ENCODE results near the gene ASCC3. TPM values are rescaled to one million over a fixed set of nuclear protein-coding genes. Genes with fewer than 3 reads are reported as not detected.

ASCC3 gene
- total RNA-seq, 4 donors from 2014 or later: 15.7 to 39.9 (median 29.3) TPM

DNA sequence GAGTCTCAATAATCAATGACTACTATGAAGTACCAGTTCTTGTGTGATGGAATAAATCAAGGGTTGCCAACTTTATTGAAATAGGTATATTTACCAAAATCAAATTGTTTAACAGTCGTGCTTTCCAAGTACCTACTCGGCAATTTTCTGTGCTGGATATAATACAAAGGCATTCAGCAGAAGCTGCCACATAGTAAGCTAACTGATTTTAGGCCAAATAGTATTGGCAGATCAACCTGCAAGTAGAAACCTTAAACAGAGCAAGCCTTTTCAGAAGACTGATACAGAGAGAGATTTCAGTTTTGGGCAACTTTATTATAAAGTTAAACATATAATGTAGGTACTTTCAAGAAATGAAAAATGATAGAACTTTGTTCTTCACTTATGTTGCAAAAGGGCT is 174.6 kb downstream of the ASCC3 start:
- Histone ChIP-seq H3K36me3 (no peaks in the 10 kb centered on the region), H3K27me3 (no peaks in the 10 kb centered on the region), H3K4me3 (no peak overlapping the region), H3K4me1 (no peaks in the 10 kb centered on the region), H3K27ac (no peak overlapping the region), H3K9me3 (no peaks in the 10 kb centered on the region)
- TF ChIP-seq POLR2A (IDR thresholded peaks at IDR 0.05) (no peak), EP300 (IDR thresholded peaks at IDR 0.05; ENCODE audit: low read depth) (no peak), POLR2AphosphoS5 (IDR thresholded peaks at IDR 0.05) (no peak)
- TF ChIP-seq, protein P1, sequence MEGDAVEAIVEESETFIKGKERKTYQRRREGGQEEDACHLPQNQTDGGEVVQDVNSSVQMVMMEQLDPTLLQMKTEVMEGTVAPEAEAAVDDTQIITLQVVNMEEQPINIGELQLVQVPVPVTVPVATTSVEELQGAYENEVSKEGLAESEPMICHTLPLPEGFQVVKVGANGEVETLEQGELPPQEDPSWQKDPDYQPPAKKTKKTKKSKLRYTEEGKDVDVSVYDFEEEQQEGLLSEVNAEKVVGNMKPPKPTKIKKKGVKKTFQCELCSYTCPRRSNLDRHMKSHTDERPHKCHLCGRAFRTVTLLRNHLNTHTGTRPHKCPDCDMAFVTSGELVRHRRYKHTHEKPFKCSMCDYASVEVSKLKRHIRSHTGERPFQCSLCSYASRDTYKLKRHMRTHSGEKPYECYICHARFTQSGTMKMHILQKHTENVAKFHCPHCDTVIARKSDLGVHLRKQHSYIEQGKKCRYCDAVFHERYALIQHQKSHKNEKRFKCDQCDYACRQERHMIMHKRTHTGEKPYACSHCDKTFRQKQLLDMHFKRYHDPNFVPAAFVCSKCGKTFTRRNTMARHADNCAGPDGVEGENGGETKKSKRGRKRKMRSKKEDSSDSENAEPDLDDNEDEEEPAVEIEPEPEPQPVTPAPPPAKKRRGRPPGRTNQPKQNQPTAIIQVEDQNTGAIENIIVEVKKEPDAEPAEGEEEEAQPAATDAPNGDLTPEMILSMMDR (IDR thresholded peaks at IDR 0.05): no peak
- intact Hi-C loops (cut with DNase I; ENCODE audit: low total_unique reads): no loop called here
- DNase-seq: no peak
- in situ Hi-C loops (cut with MboI; ENCODE audit: low pct_ligation_motif_present in 1 of 4, low pct_unique_long_range_greater_than_20kb in 1 of 4, low sequenced_read_pairs in 3 of 4): no loop called here
- 92 to 100% methylated on average over 2 of the region's 2 CpGs for WGBS, 2 donors (ENCODE audit: low coverage in 1 of 2)

DNA sequence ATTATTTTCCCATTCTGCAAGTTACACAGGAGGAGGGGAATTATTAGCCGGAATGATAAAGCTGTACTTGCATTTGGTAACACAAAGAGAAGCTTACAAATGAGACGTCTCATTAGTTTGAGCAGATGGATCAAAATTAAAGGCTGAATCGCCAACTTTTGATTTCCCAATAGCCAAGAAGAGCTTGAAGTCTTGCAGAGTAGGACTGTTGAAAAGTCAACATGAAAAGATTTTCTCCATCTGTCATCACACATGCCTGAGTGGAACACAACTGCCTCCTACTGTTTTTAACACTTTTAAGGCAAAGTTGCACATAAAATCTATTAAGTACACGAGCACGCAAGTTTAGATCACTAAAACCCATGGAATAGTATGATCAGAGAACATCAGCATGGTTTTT is 176.2 kb downstream of the ASCC3 start:
- no peaks in the 10 kb centered on the region for H3K36me3 ChIP-seq
- no peak overlapping the region for H3K4me3 ChIP-seq
- H3K27ac ChIP-seq: no peak overlapping the region
- WGBS, 2 donors (ENCODE audit: low coverage in 1 of 2): 97 to 100% methylated on average over 2 to 5 of the region's 5 CpGs
- H3K4me1 ChIP-seq: no peaks in the 10 kb centered on the region
- DNase-seq: no peak
- in situ Hi-C loops (cut with MboI; ENCODE audit: low pct_ligation_motif_present in 1 of 4, low pct_unique_long_range_greater_than_20kb in 1 of 4, low sequenced_read_pairs in 3 of 4) (no loop called here), intact Hi-C loops (cut with DNase I; ENCODE audit: low total_unique reads) (no loop called here)
- H3K27me3 ChIP-seq: no peaks in the 10 kb centered on the region
- TF ChIP-seq, protein P1 (IDR thresholded peaks at IDR 0.05): no peak
- TF ChIP-seq POLR2AphosphoS5 (IDR thresholded peaks at IDR 0.05) (no peak), EP300 (IDR thresholded peaks at IDR 0.05; ENCODE audit: low read depth) (no peak), POLR2A (IDR thresholded peaks at IDR 0.05) (no peak)
- no peaks in the 10 kb centered on the region for H3K9me3 ChIP-seq

DNA sequence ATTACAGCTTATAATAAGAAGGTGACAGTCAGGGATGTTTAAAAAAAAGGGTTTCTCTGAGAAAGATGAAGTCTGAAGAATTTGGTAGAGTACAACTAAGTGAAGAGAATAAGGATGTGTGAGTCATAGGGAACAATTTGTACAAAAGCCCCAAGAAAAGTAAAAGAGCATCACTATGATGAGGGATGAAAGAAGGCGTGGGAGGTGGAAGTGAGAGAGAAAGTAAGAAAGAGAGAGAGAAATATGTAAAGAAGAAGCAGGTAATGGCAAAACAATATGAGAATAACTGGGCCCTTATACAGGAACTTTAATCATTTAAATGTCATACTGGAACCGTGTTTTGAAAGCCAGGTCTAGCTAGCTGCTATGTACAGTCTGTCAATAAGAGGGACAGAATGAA is 179.4 kb downstream of the ASCC3 start:
- 83 to 86% methylated on average over 2 of the region's 2 CpGs for WGBS, 2 donors (ENCODE audit: low coverage in 1 of 2)
- Histone ChIP-seq H3K4me3 (no peak overlapping the region), H3K27ac (no peak overlapping the region), H3K4me1 (no peaks in the 10 kb centered on the region), H3K27me3 (no peaks in the 10 kb centered on the region), H3K36me3 (no peaks in the 10 kb centered on the region), H3K9me3 (no peaks in the 10 kb centered on the region)
- TF ChIP-seq POLR2AphosphoS5 (IDR thresholded peaks at IDR 0.05) (no peak), EP300 (IDR thresholded peaks at IDR 0.05; ENCODE audit: low read depth) (no peak), POLR2A (IDR thresholded peaks at IDR 0.05) (no peak)
- TF ChIP-seq, protein P1 (IDR thresholded peaks at IDR 0.05): no peak
- intact Hi-C loops (cut with DNase I; ENCODE audit: low total_unique reads): no loop called here
- no peak for DNase-seq
- in situ Hi-C loops (cut with MboI; ENCODE audit: low pct_ligation_motif_present in 1 of 4, low pct_unique_long_range_greater_than_20kb in 1 of 4, low sequenced_read_pairs in 3 of 4): no loop called here

DNA sequence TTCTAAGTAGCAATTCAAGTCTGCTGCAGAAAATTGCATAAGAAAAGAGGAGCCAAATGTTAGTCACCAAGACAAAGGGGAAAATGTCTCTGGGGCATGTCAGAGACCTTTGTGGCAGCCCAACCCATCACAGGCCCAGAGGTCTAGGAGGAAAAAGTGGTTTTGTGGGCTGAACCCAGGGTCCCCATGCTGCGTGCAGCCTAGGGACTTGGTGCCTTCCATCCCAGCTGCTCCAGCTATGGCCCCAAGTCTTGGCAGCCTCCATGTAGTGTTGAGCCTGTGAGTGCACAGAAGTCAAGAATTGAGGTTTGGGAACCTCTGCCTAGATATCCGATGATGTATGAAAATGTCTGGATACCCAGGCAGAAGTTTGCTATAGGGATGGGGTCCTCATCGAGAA is 181.1 kb downstream of the ASCC3 start:
- no peaks in the 10 kb centered on the region for H3K36me3 ChIP-seq
- H3K9me3 ChIP-seq: no peaks in the 10 kb centered on the region
- no peaks in the 10 kb centered on the region for H3K27me3 ChIP-seq
- no peak overlapping the region for H3K4me3 ChIP-seq
- no peak overlapping the region for H3K27ac ChIP-seq
- WGBS, 2 donors (ENCODE audit: low coverage in 1 of 2): 95% methylated on average over 3 of the region's 3 CpGs; no CpG with 5 or more reads in 1 of the 2 donors
- no peak for TF ChIP-seq POLR2A (IDR thresholded peaks at IDR 0.05)
- TF ChIP-seq POLR2AphosphoS5 (IDR thresholded peaks at IDR 0.05): no peak
- TF ChIP-seq, protein P1 (IDR thresholded peaks at IDR 0.05): no peak
- TF ChIP-seq EP300 (IDR thresholded peaks at IDR 0.05; ENCODE audit: low read depth): no peak
- no peak for DNase-seq
- intact Hi-C loops (cut with DNase I; ENCODE audit: low total_unique reads) (no loop called here), in situ Hi-C loops (cut with MboI; ENCODE audit: low pct_ligation_motif_present in 1 of 4, low pct_unique_long_range_greater_than_20kb in 1 of 4, low sequenced_read_pairs in 3 of 4) (no loop called here)
- no peaks in the 10 kb centered on the region for H3K4me1 ChIP-seq

Data from transverse colon (tissue), 4 donors.